Ovary (tissue), 9 donors: ENCODE data around the gene LARGE1. TPM values are rescaled to one million over a fixed set of nuclear protein-coding genes. Genes with fewer than 3 reads are reported as not detected.

Experiments used
- DNase-seq, 5 donors: peaks; one replicate each; pipeline ENCODE4 v3.0.0-alpha.2; 2019 to 2020
- H3K27ac ChIP-seq, 2 donors: fragments of 200-600 bp; one replicate each; pipeline versions ENCODE4 v1.5.1 to v1.8.0; 2019 to 2022
- H3K27me3 ChIP-seq: fragments of 200-600 bp; one replicate; pipeline ENCODE4 v1.8.0; 2022
- H3K36me3 ChIP-seq: fragments of 200-600 bp; sonication (generic); one replicate; pipeline ENCODE4 v1.5.1; 2019
- H3K4me1 ChIP-seq: one replicate; pipeline ENCODE4 v1.8.1; 2013; ENCODE audit warnings: mild to moderate bottlenecking, moderate library complexity; ENCODE audit not compliant: insufficient read depth
- H3K4me3 ChIP-seq: fragments of 200-600 bp; sonication (generic); one replicate; pipeline ENCODE4 v1.5.1; 2017
- H3K9me3 ChIP-seq, 2 donors: fragments of 200-600 bp in 1 of 2; sonication (generic) in 1 of 2; one replicate each; pipeline versions ENCODE4 v1.5.1 to v1.8.1; 2013 to 2019; ENCODE audit warnings: mild to moderate bottlenecking in 1 of 2, moderate library complexity in 1 of 2
- CTCF ChIP-seq, 3 donors: fragments of 450-650 bp in 2 of 3; fragments of 200-600 bp in 1 of 3; IDR thresholded peaks; one replicate each; pipeline versions ENCODE4 v1.5.1 to v1.8.0; 2016 to 2022; ENCODE audit warnings: antibody characterized with exemption in 3 of 3, mild to moderate bottlenecking in 1 of 3
- EP300 ChIP-seq: sonication (generic); formaldehyde crosslinking; IDR thresholded peaks from one replicate; pipeline ENCODE4 v1.6.1; 2017; ENCODE audit warnings: antibody characterized with exemption
- POLR2A ChIP-seq: fragments of 450-650 bp; IDR thresholded peaks from one replicate; pipeline ENCODE4 v1.6.1; 2017; ENCODE audit warnings: antibody characterized with exemption, mild to moderate bottlenecking, moderate library complexity
- WGBS, 3 donors: extraction: QIAGEN DNeasy Blood & Tissue Kit in 1 of 3; methylation state at CpG; one replicate each; pipeline versions ENCODE4 v1.1.5 to v1.1.7; 2013 to 2017; 5-methylcytosine and 5-hydroxymethylcytosine counted together
- intact Hi-C, 4 donors: fragments of 100-400 bp; cut with DNase I; formaldehyde crosslinking; loops; one replicate each; pipeline versions ENCODE4 v1.11.0 to v1.15.1; 2022 to 2023
- polyA plus RNA-seq, 2 donors: library from polyadenylated mRNA; stranded (reverse); fragments of 200-250 nt in 1 of 2; fragments of 350-450 nt in 1 of 2; fragmentation: Illumina TruSeq in 1 of 2; extraction: RNeasy Lipid Tissue Mini Kit (QIAGEN cat#74804) in 1 of 2; gene quantifications; one replicate each; pipeline ENCODE4 v1.2.3, GENCODE V29; 2013 to 2014
- total RNA-seq, 7 donors: library from RNA; depleted of rRNA in 2 of 7; stranded (reverse); fragments of >200 nt in 2 of 7; fragmentation: NEBNext Ultra II Directional in 3 of 7; extraction: Animal tissue kit (Norgen Biotek cat#: 25700) in 3 of 7; gene quantifications; one replicate each; pipeline versions ENCODE4 v1.1.0 to v1.2.4, GENCODE V29; 2016 to 2023
- donor health status: DM: no; HTN: no; CAD: no; lungs with moderate emphysema.
- donor health status: DM: no; HTN: no; CAD: no.
- donor health status: Bipolar disorder and iron deficiency.
- donor health status: DM: yes; HTN: yes; CAD: no.
- donor health status: DM: no; HTN: no; CAD: no.
- donor health status: DM: yes; HTN: yes; CAD: no.

LARGE1 gene
- total and polyA plus RNA-seq, 9 donors = 13.4 to 67.6 (median 36.8) TPM

- intact Hi-C loops = loop anchor here in 3 of 4 donors (5.0 to 10.0 kb wide), 6 partner anchors 275 to 1855 kb away; partner anchors contain the start of gene LARGE1 (in 1 of the 3)
- no peak overlapping the region for H3K4me3 ChIP-seq
- no peaks in the 10 kb centered on the region for H3K27me3 ChIP-seq
- TF ChIP-seq POLR2A = no peak
- TF ChIP-seq EP300 = no peak
- no peak for TF ChIP-seq CTCF (IDR thresholded peaks at IDR 0.05)
- no peak for DNase-seq
- peaks cover 6% of the 10 kb centered on the region for H3K4me1 ChIP-seq
- no peak overlapping the region for H3K27ac ChIP-seq
- H3K9me3 ChIP-seq = no peaks in the 10 kb centered on the region
- 69 to 75% (median 70%) methylated on average over 1 of the region's 1 CpG for WGBS, 3 donors
- no peaks in the 10 kb centered on the region for H3K36me3 ChIP-seq
Measured at GRCh38 chr22:33300165-33300564, 620.1 kb downstream of the LARGE1 start.

GRCh38 chr22:33299245-33299956, 620.9 kb downstream of the LARGE1 start:
- Histone ChIP-seq H3K36me3 (no peaks in the 10 kb centered on the region), H3K27ac (no peak overlapping the region), H3K9me3 (no peaks in the 10 kb centered on the region), H3K4me3 (no peak overlapping the region), H3K27me3 (no peaks in the 10 kb centered on the region), H3K4me1 (peaks cover 6% of the 10 kb centered on the region)
- WGBS, 3 donors = 90 to 92% (median 92%) methylated on average over 7 of the region's 7 CpGs
- TF ChIP-seq CTCF (IDR thresholded peaks at IDR 0.05) (no peak), POLR2A (no peak), EP300 (no peak)
- DNase-seq = no peak
- intact Hi-C loops = no loop called here

- DNase-seq = no peak
- Histone ChIP-seq H3K4me3 (no peak overlapping the region), H3K27me3 (no peaks in the 10 kb centered on the region), H3K36me3 (no peaks in the 10 kb centered on the region), H3K4me1 (no peaks in the 10 kb centered on the region), H3K9me3 (no peaks in the 10 kb centered on the region), H3K27ac (no peak overlapping the region)
- intact Hi-C loops = no loop called here
- WGBS, 3 donors = 98 to 99% (median 99%) methylated on average over 3 of the region's 3 CpGs
- TF ChIP-seq EP300 (no peak), CTCF (IDR thresholded peaks at IDR 0.05) (no peak), POLR2A (no peak)
Measured at GRCh38 chr22:33296941-33297340, 623.3 kb downstream of the LARGE1 start.

GRCh38 chr22:33288078-33288477, 632.2 kb downstream of the LARGE1 start:
- DNase-seq = no peak
- Histone ChIP-seq H3K27me3 (no peaks in the 10 kb centered on the region), H3K4me1 (no peaks in the 10 kb centered on the region), H3K4me3 (no peak overlapping the region), H3K9me3 (no peaks in the 10 kb centered on the region), H3K27ac (no peak overlapping the region), H3K36me3 (no peaks in the 10 kb centered on the region)
- TF ChIP-seq CTCF (IDR thresholded peaks at IDR 0.05) = no peak
- TF ChIP-seq EP300 = no peak
- no peak for TF ChIP-seq POLR2A
- intact Hi-C loops = no loop called here
- 92 to 98% (median 95%) methylated on average over 3 of the region's 3 CpGs for WGBS, 3 donors
